DOHH2 (cell line): Measurements from ENCODE around the gene BLACAT1.

Experiments
- CTCF ChIP-seq: fragments of 200-600 bp; sonication (generic); IDR thresholded peaks from one replicate; pipeline ENCODE4 v1.5.1; 2014; ENCODE audit warnings: antibody characterized with exemption, mild to moderate bottlenecking, low read depth, low read length; ENCODE audit not compliant: poor library complexity, severe bottlenecking
- EZH2phosphoT487 ChIP-seq: fragments of 200-600 bp; sonication (generic); IDR thresholded peaks from 2 replicates; pipeline ENCODE4 v1.6.1; 2017; ENCODE audit warnings: borderline replicate concordance, mild to moderate bottlenecking, antibody characterized with exemption, low read length, moderate library complexity, mixed read lengths

GRCh38 chr1:205437570-205437969, 18.3 kb downstream of the BLACAT1 start:
- no peak for TF ChIP-seq CTCF
- no peak for TF ChIP-seq EZH2phosphoT487
